Astrocyte (in vitro differentiated cells and primary cell): ENCODE data around the gene ZFAND5.

Source experiments
- EZH2 ChIP-seq: IDR thresholded peaks from 2 replicates; pipeline ENCODE4 v1.6.1; 2012; ENCODE audit warnings: mild to moderate bottlenecking, low read length, inconsistent platforms; ENCODE audit not compliant: insufficient read depth
- TF ChIP-seq, protein P1 (sequence below): IDR thresholded peaks from 2 replicates; pipeline ENCODE4 v1.5.1; 2011; ENCODE audit warnings: low read depth, mild to moderate bottlenecking, inconsistent platforms, low read length, moderate library complexity; ENCODE audit not compliant: insufficient read depth

- TF ChIP-seq EZH2, result no peak
- TF ChIP-seq, protein P1, sequence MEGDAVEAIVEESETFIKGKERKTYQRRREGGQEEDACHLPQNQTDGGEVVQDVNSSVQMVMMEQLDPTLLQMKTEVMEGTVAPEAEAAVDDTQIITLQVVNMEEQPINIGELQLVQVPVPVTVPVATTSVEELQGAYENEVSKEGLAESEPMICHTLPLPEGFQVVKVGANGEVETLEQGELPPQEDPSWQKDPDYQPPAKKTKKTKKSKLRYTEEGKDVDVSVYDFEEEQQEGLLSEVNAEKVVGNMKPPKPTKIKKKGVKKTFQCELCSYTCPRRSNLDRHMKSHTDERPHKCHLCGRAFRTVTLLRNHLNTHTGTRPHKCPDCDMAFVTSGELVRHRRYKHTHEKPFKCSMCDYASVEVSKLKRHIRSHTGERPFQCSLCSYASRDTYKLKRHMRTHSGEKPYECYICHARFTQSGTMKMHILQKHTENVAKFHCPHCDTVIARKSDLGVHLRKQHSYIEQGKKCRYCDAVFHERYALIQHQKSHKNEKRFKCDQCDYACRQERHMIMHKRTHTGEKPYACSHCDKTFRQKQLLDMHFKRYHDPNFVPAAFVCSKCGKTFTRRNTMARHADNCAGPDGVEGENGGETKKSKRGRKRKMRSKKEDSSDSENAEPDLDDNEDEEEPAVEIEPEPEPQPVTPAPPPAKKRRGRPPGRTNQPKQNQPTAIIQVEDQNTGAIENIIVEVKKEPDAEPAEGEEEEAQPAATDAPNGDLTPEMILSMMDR, result no peak
These were observed 29.1 kb upstream of the ZFAND5 start for GRCh38 chr9:72394066-72394465.
